Motor neuron (in vitro differentiated cells): ENCODE results near the gene TRIP13. TPM values are rescaled to one million over a fixed set of nuclear protein-coding genes. Genes with fewer than 3 reads are reported as not detected.

ENCODE experiments used
- ATAC-seq, 8 experiments: fragments of 200-7000 bp; cut with Tn5 transposase; replicated peaks in 6 of 8; 2 replicates each; pipeline ENCODE4 v1.8.0; 2021; ENCODE audit warnings: mild to moderate bottlenecking in 8 of 8, moderate library complexity in 8 of 8
- H3K27ac ChIP-seq, 2 donors: fragments of 250-450 bp; sonication (Bioruptor Pico); 2 replicates each; pipeline ENCODE4 v1.9.0; 2021; ENCODE audit warnings: antibody characterized with exemption in 2 of 2, mild to moderate bottlenecking in 2 of 2, moderate library complexity in 1 of 2
- H3K4me1 ChIP-seq, 2 donors: fragments of 250-450 bp; sonication (Bioruptor Pico); replicated peaks in 1 of 2; 2 replicates each; pipeline ENCODE4 v1.6.1; 2021; ENCODE audit warnings: antibody characterized with exemption in 2 of 2, mild to moderate bottlenecking in 2 of 2, moderate library complexity in 1 of 2
- H3K4me3 ChIP-seq, 5 donors: fragments of 250-450 bp; sonication (Bioruptor Pico); 2 replicates each; pipeline ENCODE4 v1.9.0; 2021; ENCODE audit warnings: antibody characterized with exemption in 5 of 5, mild to moderate bottlenecking in 5 of 5, moderate library complexity in 4 of 5
- WGBS, 10 experiments: fragments of 450-650 bp; shearing (Covaris generic); methylation state at CpG; one replicate each; pipeline ENCODE4 v1.0.0; 2022; 5-methylcytosine and 5-hydroxymethylcytosine counted together
- in situ Hi-C, 9 experiments: fragments of 400-800 bp; cut with MboI; loops; one replicate each; pipeline ENCODE4 v1.15.0; 2021; ENCODE audit warnings: low sequenced_read_pairs in 9 of 9, low pct_unique_long_range_greater_than_20kb in 2 of 9; ENCODE audit not compliant: unreplicated experiment in 9 of 9
- total RNA-seq, 8 experiments: library from RNA; unstranded; fragments of 300-600 nt; gene quantifications; 2 replicates each; pipeline versions ENCODE4 v1.2.3 to v1.2.4, GENCODE V29; 2022

The TRIP13 gene
- total RNA-seq, 8 experiments from 2014 or later = 0.51 to 24.0 (median 2.1) TPM

DNA sequence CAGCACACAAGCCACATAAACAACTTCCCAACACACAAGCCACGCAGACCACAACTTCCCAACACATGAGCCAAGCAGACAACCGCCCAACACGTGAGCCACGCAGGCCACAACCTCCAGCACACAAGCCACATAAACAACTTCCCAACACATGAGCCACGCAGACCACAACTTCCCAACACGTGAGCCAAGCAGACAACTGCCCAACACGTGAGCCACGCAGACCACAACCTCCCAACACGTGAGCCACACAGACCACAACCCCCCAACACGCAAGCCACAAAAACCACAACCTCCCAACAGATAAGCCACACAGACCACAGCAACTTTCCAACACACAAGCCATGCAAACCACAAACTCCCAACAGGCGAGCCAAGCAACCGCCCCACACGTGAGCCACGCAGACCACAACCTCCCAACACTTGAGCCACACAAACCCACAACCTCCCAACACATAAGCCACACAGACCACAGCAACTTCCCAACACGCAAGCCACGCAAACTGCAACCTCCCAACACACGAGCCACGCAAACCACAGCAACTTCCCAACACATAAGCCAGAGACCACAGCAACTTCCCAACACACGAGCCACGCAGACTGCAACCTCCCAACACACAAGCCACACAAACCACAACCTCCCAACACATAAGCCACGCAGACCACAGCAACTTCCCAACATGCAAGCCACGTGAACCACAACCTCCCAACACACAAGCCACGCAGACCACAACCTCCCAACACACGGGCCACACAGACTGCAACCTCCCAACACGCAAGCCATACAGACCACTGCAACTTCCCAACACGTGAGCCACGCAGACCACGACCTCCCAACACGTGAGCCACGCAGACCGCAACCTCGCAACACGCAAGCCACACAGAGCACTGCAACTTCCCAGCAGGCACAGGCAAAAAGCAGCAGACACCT is 10.2 kb upstream of the TRIP13 start:
- Histone ChIP-seq H3K4me1 (no peaks in the 10 kb centered on the region), H3K27ac (no peak overlapping the region), H3K4me3 (no peak overlapping the region)
- 93 to 100% (median 100%) methylated on average over 1 to 19 of the region's 33 CpGs; no CpG with 5 or more reads in 1 of the 10 experiments for WGBS, 10 experiments
- in situ Hi-C loops = loop anchor here in 2 of 9 experiments (25.0 kb wide), 1 partner anchor 220 kb away; no protein-coding TSS in a partner anchor
- no peak for ATAC-seq

GRCh38 chr5:883475-884181 is 9.1 kb upstream of the TRIP13 start:
- in situ Hi-C loops = loop anchor here in 2 of 9 experiments (25.0 kb wide), 1 partner anchor 221 kb away; no protein-coding TSS in a partner anchor
- H3K4me1 ChIP-seq = no peaks in the 10 kb centered on the region
- no peak overlapping the region for H3K27ac ChIP-seq
- no peak for ATAC-seq
- no peak overlapping the region for H3K4me3 ChIP-seq
- 80 to 100% (median 93%) methylated on average over 1 to 21 of the region's 29 CpGs; no CpG with 5 or more reads in 4 of the 10 experiments for WGBS, 10 experiments

DNA sequence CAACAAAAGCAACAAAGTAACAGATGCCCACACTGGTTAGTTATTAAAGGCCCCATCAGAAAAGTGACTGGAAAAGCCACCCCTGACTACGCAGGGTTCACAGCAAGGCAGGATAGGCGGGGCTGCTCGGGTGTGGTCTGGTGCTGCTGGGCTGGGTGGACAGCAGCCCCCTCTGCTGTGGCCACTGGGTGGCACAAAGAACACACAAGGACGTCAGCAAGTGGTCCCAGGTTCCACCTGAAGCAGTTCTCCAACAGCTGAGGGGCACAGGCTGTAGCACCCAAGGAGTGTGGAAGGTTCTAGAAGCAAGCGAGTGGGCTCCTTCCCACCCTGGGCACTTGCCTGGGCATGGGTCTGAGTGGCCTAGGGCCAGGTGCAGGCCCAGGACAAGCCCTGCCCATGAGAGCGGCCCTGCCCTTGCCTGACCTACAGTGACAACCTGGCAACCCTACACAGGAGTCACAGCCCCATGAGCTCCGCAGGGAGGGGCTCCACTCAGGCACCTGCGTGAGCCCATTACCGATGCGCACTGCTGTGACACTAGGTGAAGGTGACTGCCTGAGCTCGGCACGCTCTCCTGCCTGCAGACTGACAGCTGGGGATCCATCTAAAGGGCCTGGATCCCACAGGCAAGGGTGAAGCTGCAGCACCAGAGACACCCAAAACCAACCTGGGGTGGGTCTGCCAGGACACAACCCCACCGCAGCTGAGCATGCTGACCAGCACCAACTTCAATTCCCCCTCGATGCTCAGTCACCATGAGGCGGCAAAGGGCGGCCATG is 8.1 kb upstream of the TRIP13 start:
- Histone ChIP-seq H3K4me3 (no peak overlapping the region), H3K4me1 (no peaks in the 10 kb centered on the region), H3K27ac (no peak overlapping the region)
- in situ Hi-C loops = loop anchor here in 2 of 9 experiments (25.0 kb wide), 1 partner anchor 222 kb away; no protein-coding TSS in a partner anchor
- 72 to 100% (median 88%) methylated on average over 1 to 3 of the region's 16 CpGs; no CpG with 5 or more reads in 4 of the 10 experiments for WGBS, 10 experiments
- peak in 3 of 8 experiments; percentile 53 to 77 (median 77) for ATAC-seq

DNA sequence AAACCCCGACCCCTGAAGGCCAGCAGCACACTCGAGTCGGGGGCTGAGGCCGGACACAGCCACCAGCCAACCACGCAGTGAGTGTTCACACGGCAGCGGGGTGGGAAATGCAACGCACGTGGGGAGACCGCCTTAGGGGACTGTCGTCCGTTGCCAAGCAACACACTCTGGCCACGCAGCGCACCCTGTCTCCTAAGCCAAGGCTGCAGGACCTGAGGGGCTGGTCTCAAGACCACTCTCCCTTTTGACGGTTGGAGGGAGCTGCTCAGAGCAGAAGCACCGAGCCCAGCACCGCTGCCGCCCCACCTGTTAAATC is 7.6 kb upstream of the TRIP13 start:
- no peak overlapping the region for H3K27ac ChIP-seq
- ATAC-seq = no peak
- H3K4me3 ChIP-seq = no peak overlapping the region
- 63 to 100% (median 91%) methylated on average over 1 to 6 of the region's 18 CpGs; no CpG with 5 or more reads in 5 of the 10 experiments for WGBS, 10 experiments
- no peaks in the 10 kb centered on the region for H3K4me1 ChIP-seq
- in situ Hi-C loops = loop anchor here in 2 of 9 experiments (25.0 kb wide), 1 partner anchor 223 kb away; no protein-coding TSS in a partner anchor

DNA sequence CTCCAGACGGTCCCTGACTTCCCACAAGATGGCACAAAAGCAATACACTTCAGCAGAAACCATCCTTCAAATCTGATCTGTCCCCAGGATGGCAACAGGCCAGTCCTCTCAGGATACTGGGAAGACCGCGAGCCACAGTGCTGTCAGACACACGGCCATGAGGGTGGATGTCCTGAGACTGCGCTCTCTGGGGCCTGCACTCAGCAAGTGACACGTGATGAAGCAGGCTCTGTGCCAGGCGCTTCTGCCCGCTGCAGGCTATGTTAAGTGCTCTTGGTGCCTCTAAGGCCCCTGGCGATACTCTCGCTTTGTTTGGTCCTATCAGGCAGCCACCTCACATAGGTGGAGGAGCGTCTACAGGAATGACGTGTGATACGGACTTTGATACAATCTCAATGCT is 7.2 kb upstream of the TRIP13 start:
- WGBS, 10 experiments = 80 to 100% (median 99%) methylated on average over 1 to 8 of the region's 13 CpGs; no CpG with 5 or more reads in 6 of the 10 experiments
- peaks cover 0 to 1% of the 10 kb centered on the region in 2 donors for H3K4me1 ChIP-seq
- in situ Hi-C loops = loop anchor here in 2 of 9 experiments (25.0 kb wide), 1 partner anchor 223 kb away; no protein-coding TSS in a partner anchor
- no peak overlapping the region for H3K4me3 ChIP-seq
- no peak overlapping the region for H3K27ac ChIP-seq
- peak in 1 of 8 experiments; percentile 42 for ATAC-seq

- in situ Hi-C loops = loop anchor here in 2 of 9 experiments (25.0 kb wide), 1 partner anchor 224 kb away; no protein-coding TSS in a partner anchor
- 86 to 100% (median 97%) methylated on average over 1 to 3 of the region's 13 CpGs; no CpG with 5 or more reads in 4 of the 10 experiments for WGBS, 10 experiments
- Histone ChIP-seq H3K27ac (no peak overlapping the region), H3K4me3 (no peak overlapping the region), H3K4me1 (peaks cover 1 to 6% of the 10 kb centered on the region in 2 donors)
- no peak for ATAC-seq
Observed at GRCh38 chr5:886036-886435, 6.6 kb upstream of the TRIP13 start.

GRCh38 chr5:886716-887325 is 5.9 kb upstream of the TRIP13 start:
- peaks cover 9 to 11% of the 10 kb centered on the region in 2 donors for H3K4me1 ChIP-seq
- WGBS, 10 experiments = 73 to 98% (median 91%) methylated on average over 1 to 18 of the region's 26 CpGs; no CpG with 5 or more reads in 3 of the 10 experiments
- ATAC-seq = no peak
- no peak overlapping the region for H3K4me3 ChIP-seq
- in situ Hi-C loops = loop anchor here in 2 of 9 experiments (25.0 kb wide), 1 partner anchor 225 kb away; no protein-coding TSS in a partner anchor
- H3K27ac ChIP-seq = no peak overlapping the region

GRCh38 chr5:887947-888637 is 4.6 kb upstream of the TRIP13 start:
- peaks cover 9 to 11% of the 10 kb centered on the region in 2 donors for H3K4me1 ChIP-seq
- H3K27ac ChIP-seq = no peak overlapping the region
- 71 to 100% (median 93%) methylated on average over 1 to 9 of the region's 14 CpGs; no CpG with 5 or more reads in 2 of the 10 experiments for WGBS, 10 experiments
- ATAC-seq = no peak
- in situ Hi-C loops = loop anchor here in 2 of 9 experiments (25.0 kb wide), 1 partner anchor 226 kb away; no protein-coding TSS in a partner anchor
- H3K4me3 ChIP-seq = no peak overlapping the region

DNA sequence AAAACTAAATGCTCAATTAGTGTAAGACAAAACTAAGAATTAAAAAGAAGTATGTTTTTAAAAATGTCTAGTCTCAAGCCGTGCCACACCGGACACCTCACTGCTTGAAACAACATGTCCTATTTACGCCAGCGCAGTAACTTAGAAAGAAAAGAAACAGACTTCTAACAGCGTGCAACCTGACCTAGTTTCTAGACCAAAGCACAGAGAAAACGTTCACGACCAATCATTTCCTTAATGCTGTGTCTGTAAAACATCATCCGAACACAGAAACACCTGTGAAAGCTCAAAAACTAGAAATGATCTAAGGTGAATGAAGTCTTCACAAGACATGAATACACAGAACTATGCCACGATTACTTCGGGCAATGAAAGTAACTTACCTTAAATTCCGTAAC is 4.0 kb upstream of the TRIP13 start:
- 86 to 99% (median 96%) methylated on average over 5 to 11 of the region's 11 CpGs for WGBS, 10 experiments
- no peak for ATAC-seq
- no peak overlapping the region for H3K4me3 ChIP-seq
- in situ Hi-C loops = loop anchor here in 2 of 9 experiments (25.0 kb wide), 1 partner anchor 226 kb away; no protein-coding TSS in a partner anchor
- H3K27ac ChIP-seq = no peak overlapping the region
- H3K4me1 ChIP-seq = peaks cover 13 to 14% of the 10 kb centered on the region in 2 donors

DNA sequence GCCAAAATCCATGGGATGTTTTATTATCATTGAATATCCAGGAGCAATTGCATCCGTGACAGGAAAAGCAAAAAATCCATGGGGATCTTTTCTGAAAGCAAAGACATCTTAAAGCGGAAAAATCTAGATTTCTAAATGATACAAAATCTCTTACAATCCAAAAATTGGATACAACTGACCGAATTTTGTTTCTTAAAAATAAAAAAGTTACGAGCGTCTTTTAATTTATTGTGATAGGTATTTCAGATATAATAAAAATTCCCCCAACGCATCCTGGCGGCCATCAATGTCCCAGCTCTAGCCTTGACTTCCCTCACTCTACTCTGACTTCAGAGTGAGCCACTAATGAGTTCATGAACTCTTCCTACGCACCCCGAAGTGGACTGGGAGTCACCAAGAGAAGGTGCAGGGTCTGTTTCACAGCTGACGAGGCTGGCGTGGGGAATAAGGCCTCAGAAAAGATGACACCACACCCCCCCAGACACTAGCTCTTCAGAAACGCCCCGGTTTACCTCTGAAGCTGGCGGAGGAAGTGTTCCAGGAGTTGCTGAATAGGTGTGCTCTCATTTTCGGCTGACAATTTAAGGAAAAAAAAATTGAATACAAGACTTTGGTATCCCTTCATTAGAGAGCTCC is 3.5 kb upstream of the TRIP13 start:
- Histone ChIP-seq H3K4me1 (peaks cover 13 to 14% of the 10 kb centered on the region in 2 donors), H3K4me3 (no peak overlapping the region), H3K27ac (no peak overlapping the region)
- ATAC-seq = no peak
- in situ Hi-C loops = loop anchor here in 2 of 9 experiments (25.0 kb wide), 1 partner anchor 227 kb away; no protein-coding TSS in a partner anchor
- 91 to 100% (median 97%) methylated on average over 2 to 12 of the region's 15 CpGs; no CpG with 5 or more reads in 1 of the 10 experiments for WGBS, 10 experiments
